OCI-LY3 (cell line): ENCODE measurements around the gene CACNA1C.

Experiments
- H2AFZ ChIP-seq: fragments of 200-600, 300-600 bp; shearing (Covaris generic); 2 replicates; pipeline ENCODE4 v1.6.0; 2014; ENCODE audit warnings: antibody characterized with exemption, low read depth, low read length
- H3K27ac ChIP-seq: fragments of 200-600, 300-600 bp; sonication (generic); 2 replicates; pipeline ENCODE4 v1.5.1; 2014; ENCODE audit warnings: mild to moderate bottlenecking, low read length, moderate library complexity, mixed read lengths
- H3K27me3 ChIP-seq: fragments of 200-600, 300-600 bp; sonication (generic); 2 replicates; pipeline ENCODE4 v1.6.1; 2014; ENCODE audit warnings: low read depth, low read length, mixed read lengths
- H3K36me3 ChIP-seq: fragments of 200-600, 300-600 bp; sonication (generic); replicated peaks from 2 replicates; pipeline ENCODE3; 2014; ENCODE audit warnings: low read depth, low read length, mixed read lengths
- H3K4me1 ChIP-seq: fragments of 300-600, 200-600 bp; sonication (generic); 2 replicates; pipeline ENCODE4 v1.6.1; 2014; ENCODE audit warnings: low read length, mixed read lengths
- H3K4me2 ChIP-seq: fragments of 200-600, 300-600 bp; sonication (generic); 2 replicates; pipeline ENCODE4 v1.6.1; 2014; ENCODE audit warnings: low read length, mixed read lengths
- H3K4me3 ChIP-seq: fragments of 300-600, 200-600 bp; sonication (generic); 2 replicates; pipeline ENCODE4 v1.5.1; 2014; ENCODE audit warnings: antibody characterized with exemption, mild to moderate bottlenecking, low read length, moderate library complexity
- H3K79me2 ChIP-seq: fragments of 300-600, 200-600 bp; shearing (Covaris generic); 2 replicates; pipeline ENCODE4 v1.6.1; 2014; ENCODE audit warnings: mild to moderate bottlenecking, low read length, mixed read lengths
- H3K9ac ChIP-seq: fragments of 300-600, 200-600 bp; shearing (Covaris generic); 2 replicates; pipeline ENCODE4 v1.6.0; 2014; ENCODE audit warnings: mild to moderate bottlenecking, low read length, moderate library complexity
- H3K9me3 ChIP-seq: fragments of 200-600, 300-600 bp; shearing (Covaris generic); 2 replicates; pipeline ENCODE4 v1.6.1; 2014; ENCODE audit warnings: low read length, mixed read lengths; ENCODE audit not compliant: insufficient read depth
- H4K20me1 ChIP-seq: fragments of 200-600, 300-600 bp; sonication (generic); 2 replicates; pipeline ENCODE4 v1.6.1; 2016; ENCODE audit warnings: low read length, mixed read lengths; ENCODE audit not compliant: insufficient read depth
- EZH2phosphoT487 ChIP-seq: fragments of 200-600 bp; shearing (Covaris generic); IDR thresholded peaks from 2 replicates; pipeline ENCODE4 v1.6.1; 2018; ENCODE audit warnings: antibody characterized with exemption, mixed run types, low read depth
- TF ChIP-seq, protein P1 (sequence below): fragments of 200-600, 300-600 bp; sonication (generic); IDR thresholded peaks from 2 replicates; pipeline ENCODE4 v1.5.1; 2014; ENCODE audit warnings: antibody characterized with exemption, low read length, low read depth

Gene CACNA1C

DNA sequence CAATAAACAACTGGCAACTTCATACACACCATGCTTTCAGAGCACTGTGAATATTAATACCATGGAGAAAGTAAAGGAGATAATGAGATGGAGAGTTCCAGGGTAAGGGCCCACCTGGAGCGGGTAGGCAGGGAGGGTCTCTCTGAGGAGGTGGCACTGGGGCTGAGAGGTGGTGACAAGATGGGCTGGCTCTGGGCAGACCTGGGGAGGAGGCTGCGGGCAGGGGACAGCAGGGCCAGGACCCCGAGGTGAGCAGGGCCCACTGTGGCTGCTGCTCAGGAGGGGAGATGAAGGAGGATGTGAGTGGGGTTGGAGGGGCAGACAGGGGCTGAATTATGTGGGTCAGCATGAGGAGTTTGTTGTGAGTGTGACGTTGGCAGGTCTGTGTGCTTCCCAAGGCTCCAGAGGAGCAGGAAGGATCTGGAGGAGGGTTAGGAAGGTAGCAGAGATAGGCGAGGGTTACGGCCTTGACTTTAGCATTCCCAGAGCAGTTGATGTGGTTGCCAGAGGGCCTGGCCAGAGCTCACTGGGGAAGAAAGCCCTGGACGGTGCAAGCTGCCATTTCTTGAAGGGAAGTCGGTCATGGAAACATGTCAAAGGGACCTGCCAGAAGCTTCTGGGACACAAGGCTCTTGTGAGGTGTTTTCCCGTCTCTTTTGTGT lies 88.2 kb downstream of the CACNA1C start:
- TF ChIP-seq, protein P1, sequence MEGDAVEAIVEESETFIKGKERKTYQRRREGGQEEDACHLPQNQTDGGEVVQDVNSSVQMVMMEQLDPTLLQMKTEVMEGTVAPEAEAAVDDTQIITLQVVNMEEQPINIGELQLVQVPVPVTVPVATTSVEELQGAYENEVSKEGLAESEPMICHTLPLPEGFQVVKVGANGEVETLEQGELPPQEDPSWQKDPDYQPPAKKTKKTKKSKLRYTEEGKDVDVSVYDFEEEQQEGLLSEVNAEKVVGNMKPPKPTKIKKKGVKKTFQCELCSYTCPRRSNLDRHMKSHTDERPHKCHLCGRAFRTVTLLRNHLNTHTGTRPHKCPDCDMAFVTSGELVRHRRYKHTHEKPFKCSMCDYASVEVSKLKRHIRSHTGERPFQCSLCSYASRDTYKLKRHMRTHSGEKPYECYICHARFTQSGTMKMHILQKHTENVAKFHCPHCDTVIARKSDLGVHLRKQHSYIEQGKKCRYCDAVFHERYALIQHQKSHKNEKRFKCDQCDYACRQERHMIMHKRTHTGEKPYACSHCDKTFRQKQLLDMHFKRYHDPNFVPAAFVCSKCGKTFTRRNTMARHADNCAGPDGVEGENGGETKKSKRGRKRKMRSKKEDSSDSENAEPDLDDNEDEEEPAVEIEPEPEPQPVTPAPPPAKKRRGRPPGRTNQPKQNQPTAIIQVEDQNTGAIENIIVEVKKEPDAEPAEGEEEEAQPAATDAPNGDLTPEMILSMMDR = no peak
- TF ChIP-seq EZH2phosphoT487 = no peak
- no peak overlapping the region for H3K27ac ChIP-seq
- H3K79me2 ChIP-seq = no peaks in the 10 kb centered on the region
- no peak overlapping the region for H3K4me2 ChIP-seq
- peaks cover 21% of the 10 kb centered on the region for H3K27me3 ChIP-seq
- H3K9ac ChIP-seq = no peak overlapping the region
- no peaks in the 10 kb centered on the region for H3K9me3 ChIP-seq
- H3K4me1 ChIP-seq = no peaks in the 10 kb centered on the region
- H2AFZ ChIP-seq = no peak overlapping the region
- H3K4me3 ChIP-seq = no peak overlapping the region
- H4K20me1 ChIP-seq = no peaks in the 10 kb centered on the region
- no peaks in the 10 kb centered on the region for H3K36me3 ChIP-seq

DNA sequence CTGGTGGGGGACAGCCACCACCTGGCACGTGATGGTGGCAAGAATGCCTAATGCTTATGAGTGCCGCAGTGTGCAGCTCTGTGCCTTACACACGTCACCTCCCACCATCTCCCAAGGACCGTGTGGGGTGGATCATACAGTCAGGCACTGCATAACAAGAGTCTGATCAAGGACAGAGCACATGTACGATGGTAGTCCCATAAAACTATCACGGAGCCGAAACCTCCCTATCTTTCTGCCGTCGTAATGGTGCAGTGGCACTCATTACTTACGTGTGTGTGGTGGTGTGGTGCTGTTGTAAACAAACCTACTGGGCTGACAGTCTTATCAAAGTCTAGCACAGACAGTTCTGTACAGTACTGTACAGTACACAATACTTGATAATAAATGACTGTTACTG lies 89.3 kb downstream of the CACNA1C start:
- no peak overlapping the region for H3K27ac ChIP-seq
- H3K4me2 ChIP-seq = no peak overlapping the region
- no peak overlapping the region for H3K9ac ChIP-seq
- H3K4me3 ChIP-seq = no peak overlapping the region
- H3K79me2 ChIP-seq = no peaks in the 10 kb centered on the region
- no peaks in the 10 kb centered on the region for H3K4me1 ChIP-seq
- TF ChIP-seq, protein P1 = no peak
- TF ChIP-seq EZH2phosphoT487 = no peak
- peaks cover 32% of the 10 kb centered on the region for H3K27me3 ChIP-seq
- H2AFZ ChIP-seq = no peak overlapping the region
- no peaks in the 10 kb centered on the region for H3K36me3 ChIP-seq
- H3K9me3 ChIP-seq = no peaks in the 10 kb centered on the region
- H4K20me1 ChIP-seq = no peaks in the 10 kb centered on the region

DNA sequence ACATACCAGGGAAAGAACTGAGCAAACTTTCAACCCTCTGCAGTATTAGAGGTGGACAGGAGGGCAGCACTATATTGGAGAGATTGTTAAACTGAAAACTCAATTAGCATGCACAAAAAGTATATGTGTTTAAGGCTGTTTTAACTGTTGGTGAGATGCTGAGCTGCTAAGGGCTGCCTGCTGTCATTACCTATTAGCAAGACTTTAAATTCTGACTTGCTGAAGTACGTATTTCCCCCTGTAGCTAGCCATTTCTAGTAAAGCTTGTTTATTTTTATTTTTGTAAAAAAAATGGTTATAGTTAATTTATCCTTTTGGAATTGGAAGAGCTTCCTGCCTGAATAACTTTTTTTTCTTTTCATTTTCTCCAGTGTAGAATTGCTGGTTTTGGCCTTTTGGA lies 92.2 kb downstream of the CACNA1C start:
- no peak overlapping the region for H3K4me2 ChIP-seq
- TF ChIP-seq, protein P1 = no peak
- TF ChIP-seq EZH2phosphoT487 = no peak
- H4K20me1 ChIP-seq = no peaks in the 10 kb centered on the region
- peaks cover 51% of the 10 kb centered on the region for H3K27me3 ChIP-seq
- H3K27ac ChIP-seq = no peak overlapping the region
- H3K36me3 ChIP-seq = no peaks in the 10 kb centered on the region
- H3K9me3 ChIP-seq = no peaks in the 10 kb centered on the region
- no peak overlapping the region for H2AFZ ChIP-seq
- H3K4me3 ChIP-seq = no peak overlapping the region
- H3K4me1 ChIP-seq = no peaks in the 10 kb centered on the region
- H3K9ac ChIP-seq = no peak overlapping the region
- H3K79me2 ChIP-seq = no peaks in the 10 kb centered on the region

DNA sequence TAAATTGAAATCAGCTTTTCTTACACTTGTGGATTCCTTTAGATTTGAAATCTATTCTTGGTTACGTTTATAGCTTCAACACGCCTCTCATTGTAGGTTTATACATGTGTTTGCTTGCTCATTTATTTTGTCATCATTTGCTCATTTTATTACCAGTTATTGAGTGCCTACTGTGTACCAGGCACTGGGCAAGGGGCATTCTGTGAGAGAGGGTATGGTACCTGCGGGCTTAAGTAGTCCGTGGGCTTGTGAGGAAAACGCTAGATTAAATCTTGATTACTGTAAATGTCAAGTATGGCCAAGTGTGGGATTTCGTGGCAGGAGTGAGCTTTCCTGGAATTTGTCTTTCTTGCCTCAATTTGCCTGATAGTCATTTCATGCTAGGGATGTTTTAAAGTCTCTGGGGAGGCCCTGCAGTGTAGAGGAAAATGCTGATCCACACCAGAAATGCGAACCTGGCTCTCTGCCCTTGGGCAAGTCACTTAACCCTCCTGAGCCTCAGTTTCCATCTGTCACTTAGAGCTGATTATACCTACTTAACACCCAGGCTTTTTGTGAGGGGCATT lies 92.7 kb downstream of the CACNA1C start:
- Histone ChIP-seq H3K9ac (no peak overlapping the region), H4K20me1 (no peaks in the 10 kb centered on the region), H3K4me3 (no peak overlapping the region), H3K79me2 (no peaks in the 10 kb centered on the region), H3K4me2 (no peak overlapping the region), H3K36me3 (no peaks in the 10 kb centered on the region), H3K9me3 (no peaks in the 10 kb centered on the region), H3K4me1 (no peaks in the 10 kb centered on the region), H2AFZ (no peak overlapping the region), H3K27me3 (peaks cover 51% of the 10 kb centered on the region), H3K27ac (no peak overlapping the region)
- TF ChIP-seq, protein P1 = no peak
- peak; percentile 69; the same call in 1 of the 2 replicates for TF ChIP-seq EZH2phosphoT487
